Lower lobe of right lung (tissue), 2 donors: Measurements from ENCODE around the gene BCL10. TPM values are rescaled to one million over a fixed set of nuclear protein-coding genes. Genes with fewer than 3 reads are reported as not detected.

Experiments
- ATAC-seq, 2 donors: fragments of 200-7000 bp; cut with Tn5 transposase; one replicate each; pipeline ENCODE4 v1.9.1; 2020 to 2022; ENCODE audit warnings: mild to moderate bottlenecking in 2 of 2, moderate library complexity in 2 of 2
- DNase-seq: peaks from one replicate; pipeline ENCODE4 v3.0.0-alpha.2; 2020
- H3K27ac ChIP-seq: fragments of 200-600 bp; one replicate; pipeline ENCODE4 v1.8.0; 2022
- H3K27me3 ChIP-seq: fragments of 200-600 bp; one replicate; pipeline ENCODE4 v1.8.0; 2022; ENCODE audit warnings: low read depth
- H3K36me3 ChIP-seq: fragments of 200-600 bp; one replicate; pipeline ENCODE4 v1.8.0; 2022; ENCODE audit warnings: mild to moderate bottlenecking
- H3K4me1 ChIP-seq: fragments of 200-600 bp; one replicate; pipeline ENCODE4 v1.8.0; 2022
- H3K4me3 ChIP-seq: fragments of 200-600 bp; one replicate; pipeline ENCODE4 v1.8.0; 2022; ENCODE audit warnings: mild to moderate bottlenecking
- H3K9me3 ChIP-seq: fragments of 200-600 bp; one replicate; pipeline ENCODE4 v1.8.0; 2022
- intact Hi-C: fragments of 100-400 bp; cut with DNase I; formaldehyde crosslinking; loops from one replicate; pipeline ENCODE4 v1.11.0; 2022
- total RNA-seq: library from RNA; stranded (reverse); fragmentation: NEBNext Ultra II Directional; extraction: Animal tissue kit (Norgen Biotek cat#: 25700); gene quantifications from one replicate; pipeline ENCODE4 v1.2.1, GENCODE V29; 2021
- TF ChIP-seq, protein P1 (sequence below): fragments of 200-600 bp; IDR thresholded peaks from one replicate; pipeline ENCODE4 v1.8.0; 2022; ENCODE audit warnings: antibody characterized with exemption, mild to moderate bottlenecking
- donor health status: DM: no; HTN: yes; CAD: no; lungs with severe emphysema.

Gene BCL10
- total RNA-seq, 1 donor from 2014 or later: 27.4 TPM

DNA sequence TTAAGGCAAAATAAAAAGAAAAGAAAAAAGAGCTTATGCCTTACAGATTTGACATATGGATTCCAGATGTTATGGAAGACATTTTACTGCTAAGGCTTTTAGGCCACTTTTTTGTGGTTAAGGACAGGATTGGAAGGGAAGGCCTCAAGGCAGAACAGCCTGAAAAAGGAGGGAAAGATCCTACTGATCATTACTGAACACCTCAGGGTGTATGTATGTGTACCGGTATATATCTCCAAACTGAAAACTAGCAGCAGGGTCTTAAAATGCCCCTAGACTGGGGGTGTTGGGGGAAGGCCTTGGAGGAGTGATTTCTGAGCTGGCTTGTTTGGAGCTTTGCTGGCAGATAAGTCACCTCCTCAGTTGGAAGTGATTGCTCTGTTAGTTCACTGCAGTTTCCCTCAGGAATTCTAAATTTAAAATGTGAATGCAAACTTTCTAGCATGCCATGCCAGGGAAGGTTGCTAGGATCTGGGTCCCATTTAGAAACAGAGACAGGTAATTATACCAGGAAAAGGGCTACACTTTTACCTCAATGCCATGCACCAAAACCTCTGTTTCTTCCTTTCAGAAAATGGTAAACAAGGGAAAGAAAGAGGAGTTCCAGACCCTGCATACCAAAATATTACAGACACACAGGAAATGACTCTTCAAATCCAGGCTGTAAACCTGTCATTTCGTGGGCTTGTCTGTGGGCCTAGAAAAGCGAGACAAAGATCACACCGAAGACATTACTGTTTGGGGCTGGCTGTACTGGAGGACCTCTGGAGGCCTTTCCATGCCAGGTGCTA, 32.0 kb downstream of the BCL10 start:
- intact Hi-C loops: no loop called here
- no peak for ATAC-seq
- H3K9me3 ChIP-seq: no peaks in the 10 kb centered on the region
- H3K27me3 ChIP-seq: no peaks in the 10 kb centered on the region
- H3K4me3 ChIP-seq: no peak overlapping the region
- H3K36me3 ChIP-seq: no peaks in the 10 kb centered on the region
- TF ChIP-seq, protein P1, sequence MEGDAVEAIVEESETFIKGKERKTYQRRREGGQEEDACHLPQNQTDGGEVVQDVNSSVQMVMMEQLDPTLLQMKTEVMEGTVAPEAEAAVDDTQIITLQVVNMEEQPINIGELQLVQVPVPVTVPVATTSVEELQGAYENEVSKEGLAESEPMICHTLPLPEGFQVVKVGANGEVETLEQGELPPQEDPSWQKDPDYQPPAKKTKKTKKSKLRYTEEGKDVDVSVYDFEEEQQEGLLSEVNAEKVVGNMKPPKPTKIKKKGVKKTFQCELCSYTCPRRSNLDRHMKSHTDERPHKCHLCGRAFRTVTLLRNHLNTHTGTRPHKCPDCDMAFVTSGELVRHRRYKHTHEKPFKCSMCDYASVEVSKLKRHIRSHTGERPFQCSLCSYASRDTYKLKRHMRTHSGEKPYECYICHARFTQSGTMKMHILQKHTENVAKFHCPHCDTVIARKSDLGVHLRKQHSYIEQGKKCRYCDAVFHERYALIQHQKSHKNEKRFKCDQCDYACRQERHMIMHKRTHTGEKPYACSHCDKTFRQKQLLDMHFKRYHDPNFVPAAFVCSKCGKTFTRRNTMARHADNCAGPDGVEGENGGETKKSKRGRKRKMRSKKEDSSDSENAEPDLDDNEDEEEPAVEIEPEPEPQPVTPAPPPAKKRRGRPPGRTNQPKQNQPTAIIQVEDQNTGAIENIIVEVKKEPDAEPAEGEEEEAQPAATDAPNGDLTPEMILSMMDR: no peak
- peaks cover 18% of the 10 kb centered on the region for H3K4me1 ChIP-seq
- H3K27ac ChIP-seq: no peak overlapping the region
- DNase-seq: no peak

DNA sequence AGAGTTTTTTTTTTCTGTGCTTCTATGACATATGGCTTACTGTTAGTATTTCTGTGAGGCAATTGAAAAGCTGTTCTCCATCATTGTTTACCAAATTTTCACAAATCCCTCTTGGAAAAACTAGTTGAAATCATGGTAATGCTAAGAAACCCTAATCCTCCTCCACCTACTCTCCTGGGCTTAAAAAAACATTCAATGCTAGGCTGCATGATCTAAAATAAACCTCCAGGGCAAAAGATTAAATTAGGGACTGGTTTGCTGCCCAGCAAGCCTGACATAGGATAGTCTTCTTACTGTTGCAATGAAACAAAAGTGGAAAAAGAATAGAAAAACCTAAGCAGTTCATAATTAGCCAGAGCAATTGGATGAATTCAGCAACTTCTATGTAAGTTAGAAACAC, 33.1 kb downstream of the BCL10 start:
- TF ChIP-seq, protein P1: no peak

DNA sequence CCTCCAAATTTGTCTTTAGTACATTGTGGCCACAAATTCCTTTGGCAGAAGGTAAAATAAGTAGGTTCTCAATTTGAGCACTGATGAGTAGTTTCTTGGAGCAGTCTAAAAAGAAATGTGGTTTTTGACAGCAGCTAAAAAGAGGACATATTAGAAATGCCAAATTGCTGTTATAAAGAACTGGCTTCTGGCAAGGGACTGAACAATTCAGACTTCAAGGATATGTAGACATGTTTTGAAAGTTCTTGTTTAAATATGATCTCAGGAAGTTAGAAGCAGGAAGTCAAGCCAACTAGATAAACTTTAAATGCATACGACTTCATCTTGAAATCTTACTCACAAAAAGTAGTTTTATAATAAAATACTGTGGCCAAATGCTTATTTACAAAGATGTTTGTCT, 35.8 kb downstream of the BCL10 start:
- H3K27ac ChIP-seq: peak overlapping the region; percentile 0
- H3K9me3 ChIP-seq: no peaks in the 10 kb centered on the region
- H3K27me3 ChIP-seq: no peaks in the 10 kb centered on the region
- intact Hi-C loops: no loop called here
- H3K4me3 ChIP-seq: no peak overlapping the region
- no peaks in the 10 kb centered on the region for H3K36me3 ChIP-seq
- TF ChIP-seq, protein P1: no peak
- no peak for DNase-seq
- ATAC-seq: peak in 1 of 2 donors; percentile 65
- peaks cover 18% of the 10 kb centered on the region for H3K4me1 ChIP-seq

More for the DNA sequence above, 33.1 kb downstream of the BCL10 start:
- Histone ChIP-seq H3K4me3 (no peak overlapping the region), H3K27ac (no peak overlapping the region), H3K36me3 (no peaks in the 10 kb centered on the region), H3K4me1 (peaks cover 18% of the 10 kb centered on the region), H3K9me3 (no peaks in the 10 kb centered on the region), H3K27me3 (no peaks in the 10 kb centered on the region)
- no peak for DNase-seq
- no peak for ATAC-seq
- intact Hi-C loops: no loop called here

DNA sequence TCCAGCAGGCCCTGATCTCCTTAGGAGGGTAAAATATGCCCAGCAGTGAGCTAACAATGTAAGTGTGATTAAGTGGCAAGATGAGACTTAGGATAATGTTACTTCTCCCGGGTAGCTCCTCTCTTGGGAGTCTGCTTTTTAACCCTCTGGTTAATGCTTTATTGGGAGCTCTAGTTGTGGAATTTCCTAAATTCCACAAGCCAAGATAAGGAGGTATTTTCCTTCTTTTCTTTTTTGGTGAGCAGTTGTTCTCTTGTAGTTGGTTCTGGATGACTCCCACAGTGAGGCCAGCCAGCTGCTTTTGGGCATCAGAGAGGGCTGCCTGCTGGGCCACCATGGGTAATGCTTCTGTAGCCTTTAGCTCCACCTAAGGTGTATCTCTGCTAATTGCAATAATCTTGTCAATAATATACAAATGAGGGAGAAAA, 36.2 kb downstream of the BCL10 start:
- no peak overlapping the region for H3K27ac ChIP-seq
- H3K4me3 ChIP-seq: no peak overlapping the region
- H3K27me3 ChIP-seq: no peaks in the 10 kb centered on the region
- intact Hi-C loops: no loop called here
- no peaks in the 10 kb centered on the region for H3K9me3 ChIP-seq
- H3K4me1 ChIP-seq: peaks cover 18% of the 10 kb centered on the region
- H3K36me3 ChIP-seq: no peaks in the 10 kb centered on the region
- DNase-seq (no peak), ATAC-seq (peak in 1 of 2 donors; percentile 62)
- TF ChIP-seq, protein P1: no peak

DNA sequence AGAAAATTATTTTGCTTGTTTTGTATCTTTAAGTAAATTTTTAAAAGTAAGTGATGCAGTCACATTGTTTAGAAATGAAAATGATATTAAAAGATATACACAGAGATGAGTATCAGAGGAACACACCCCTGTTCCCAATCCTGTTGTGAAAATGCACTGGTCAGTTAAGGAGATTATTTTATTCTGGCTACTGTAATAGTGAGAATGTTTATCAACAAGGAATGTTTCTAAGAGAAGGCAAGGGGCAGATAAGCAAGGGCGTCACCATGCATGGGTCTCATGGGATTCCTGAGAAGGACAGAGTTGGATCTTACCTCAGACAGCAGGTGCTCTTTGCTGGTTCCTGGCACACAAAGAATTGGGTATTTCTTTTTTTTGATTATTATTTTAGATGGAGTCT, 38.8 kb downstream of the BCL10 start:
- intact Hi-C loops: no loop called here
- Histone ChIP-seq H3K36me3 (no peaks in the 10 kb centered on the region), H3K4me3 (no peak overlapping the region), H3K27me3 (no peaks in the 10 kb centered on the region), H3K4me1 (peaks cover 11% of the 10 kb centered on the region), H3K27ac (no peak overlapping the region), H3K9me3 (no peaks in the 10 kb centered on the region)
- TF ChIP-seq, protein P1: no peak
- ATAC-seq (no peak), DNase-seq (no peak)
